ENCODE measurements around the gene MLLT3. TPM values are rescaled to one million over a fixed set of nuclear protein-coding genes. Genes with fewer than 3 reads are reported as not detected.

The MLLT3 gene
- total and polyA plus RNA-seq, 3 donors from 2014 or later = 5.2 to 11.0 (median 7.6) TPM

DNA sequence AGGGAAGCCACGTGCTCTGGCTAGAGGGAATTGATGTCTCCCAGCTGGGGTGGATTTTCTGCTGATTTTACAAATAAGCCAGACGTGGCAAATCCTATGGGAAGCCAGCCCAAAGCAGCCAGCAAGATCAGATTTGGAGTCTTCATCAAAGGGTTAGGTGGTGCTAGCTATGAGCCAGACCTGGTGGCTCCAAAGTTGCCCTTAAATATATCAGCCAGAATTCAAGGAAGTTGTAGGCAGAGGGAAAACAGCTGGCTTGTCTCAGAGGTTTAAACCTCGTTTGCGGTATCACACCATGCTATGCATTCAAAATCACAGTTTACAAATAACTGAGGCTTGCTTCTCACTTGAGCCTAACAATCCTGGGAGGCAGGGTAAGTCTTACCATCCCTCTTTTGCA lies 313.2 kb downstream of the MLLT3 start:
- no peaks in the 10 kb centered on the region for H3K4me1 ChIP-seq
- H3K36me3 ChIP-seq (ENCODE audit: low read depth, missing control alignments) = no peaks in the 10 kb centered on the region
- H3K27me3 ChIP-seq = no peaks in the 10 kb centered on the region
- no peak for DNase-seq
- H3K9me3 ChIP-seq = no peaks in the 10 kb centered on the region
- no peak overlapping the region for H3K4me3 ChIP-seq
- TF ChIP-seq, protein P1, sequence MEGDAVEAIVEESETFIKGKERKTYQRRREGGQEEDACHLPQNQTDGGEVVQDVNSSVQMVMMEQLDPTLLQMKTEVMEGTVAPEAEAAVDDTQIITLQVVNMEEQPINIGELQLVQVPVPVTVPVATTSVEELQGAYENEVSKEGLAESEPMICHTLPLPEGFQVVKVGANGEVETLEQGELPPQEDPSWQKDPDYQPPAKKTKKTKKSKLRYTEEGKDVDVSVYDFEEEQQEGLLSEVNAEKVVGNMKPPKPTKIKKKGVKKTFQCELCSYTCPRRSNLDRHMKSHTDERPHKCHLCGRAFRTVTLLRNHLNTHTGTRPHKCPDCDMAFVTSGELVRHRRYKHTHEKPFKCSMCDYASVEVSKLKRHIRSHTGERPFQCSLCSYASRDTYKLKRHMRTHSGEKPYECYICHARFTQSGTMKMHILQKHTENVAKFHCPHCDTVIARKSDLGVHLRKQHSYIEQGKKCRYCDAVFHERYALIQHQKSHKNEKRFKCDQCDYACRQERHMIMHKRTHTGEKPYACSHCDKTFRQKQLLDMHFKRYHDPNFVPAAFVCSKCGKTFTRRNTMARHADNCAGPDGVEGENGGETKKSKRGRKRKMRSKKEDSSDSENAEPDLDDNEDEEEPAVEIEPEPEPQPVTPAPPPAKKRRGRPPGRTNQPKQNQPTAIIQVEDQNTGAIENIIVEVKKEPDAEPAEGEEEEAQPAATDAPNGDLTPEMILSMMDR (IDR thresholded peaks at IDR 0.05) = no peak
- TF ChIP-seq POLR2A (IDR thresholded peaks at IDR 0.05) = no peak
- H3K27ac ChIP-seq = no peak overlapping the region
- intact Hi-C loops (cut with DNase I; ENCODE audit: low total_unique reads) = no loop called here
- WGBS, 2 donors = 66 to 69% methylated on average over 4 of the region's 4 CpGs

DNA sequence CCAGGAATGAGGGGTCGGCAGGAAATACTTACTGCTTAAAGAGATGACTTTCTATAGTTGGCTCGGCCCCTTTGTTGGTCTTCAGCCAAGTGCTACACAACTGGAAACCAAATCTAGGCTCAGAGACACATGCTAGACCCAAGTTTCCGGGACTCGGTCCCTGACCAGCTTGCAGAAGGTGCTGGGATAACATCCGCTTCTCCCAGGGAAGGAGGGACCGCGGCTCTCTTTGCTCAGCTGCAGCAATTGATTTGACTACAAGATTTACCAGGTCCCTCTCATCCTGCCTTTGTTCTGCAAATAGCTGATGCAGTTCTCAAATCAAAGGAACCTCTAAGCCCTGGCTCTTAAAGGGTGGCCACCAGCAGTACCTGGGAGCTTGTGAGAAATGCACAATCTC lies 314.7 kb downstream of the MLLT3 start:
- 34 to 37% methylated on average over 7 of the region's 7 CpGs for WGBS, 2 donors

DNA sequence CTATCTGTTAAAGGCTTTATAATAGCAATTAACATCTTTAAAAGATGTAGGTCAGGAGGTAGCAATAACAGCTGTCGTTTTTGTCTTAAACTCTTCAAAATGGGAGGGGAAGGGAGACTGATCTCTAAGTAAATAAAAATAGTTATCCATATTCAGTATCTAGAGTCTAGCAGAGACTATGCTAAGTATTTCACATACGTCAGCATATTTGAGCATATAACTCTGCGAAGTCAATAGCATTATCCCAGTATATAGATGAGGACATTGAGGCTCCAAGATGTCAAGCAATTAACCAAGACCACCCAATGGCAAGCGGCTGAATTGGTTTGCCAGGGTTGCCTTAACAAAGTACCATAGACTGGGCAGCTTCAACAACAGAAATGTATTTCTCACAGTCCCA lies 316.8 kb downstream of the MLLT3 start:
- H3K36me3 ChIP-seq (ENCODE audit: low read depth, missing control alignments) = no peaks in the 10 kb centered on the region
- WGBS, 2 donors = 84 to 87% methylated on average over 4 of the region's 4 CpGs
- no peak overlapping the region for H3K27ac ChIP-seq
- no peaks in the 10 kb centered on the region for H3K27me3 ChIP-seq
- no peak overlapping the region for H3K4me3 ChIP-seq
- no peaks in the 10 kb centered on the region for H3K4me1 ChIP-seq
- intact Hi-C loops (cut with DNase I; ENCODE audit: low total_unique reads) = no loop called here
- DNase-seq = no peak
- H3K9me3 ChIP-seq = no peaks in the 10 kb centered on the region
- no peak for TF ChIP-seq POLR2A (IDR thresholded peaks at IDR 0.05)
- TF ChIP-seq, protein P1 (IDR thresholded peaks at IDR 0.05) = no peak

More for the DNA sequence above, 314.7 kb downstream of the MLLT3 start:
- Histone ChIP-seq H3K4me3 (no peak overlapping the region), H3K36me3 (ENCODE audit: low read depth, missing control alignments) (no peaks in the 10 kb centered on the region), H3K4me1 (no peaks in the 10 kb centered on the region), H3K27ac (no peak overlapping the region), H3K9me3 (no peaks in the 10 kb centered on the region), H3K27me3 (no peaks in the 10 kb centered on the region)
- TF ChIP-seq, protein P1 (IDR thresholded peaks at IDR 0.05) = no peak
- TF ChIP-seq POLR2A (IDR thresholded peaks at IDR 0.05) = no peak
- intact Hi-C loops (cut with DNase I; ENCODE audit: low total_unique reads) = no loop called here
- DNase-seq = no peak

DNA sequence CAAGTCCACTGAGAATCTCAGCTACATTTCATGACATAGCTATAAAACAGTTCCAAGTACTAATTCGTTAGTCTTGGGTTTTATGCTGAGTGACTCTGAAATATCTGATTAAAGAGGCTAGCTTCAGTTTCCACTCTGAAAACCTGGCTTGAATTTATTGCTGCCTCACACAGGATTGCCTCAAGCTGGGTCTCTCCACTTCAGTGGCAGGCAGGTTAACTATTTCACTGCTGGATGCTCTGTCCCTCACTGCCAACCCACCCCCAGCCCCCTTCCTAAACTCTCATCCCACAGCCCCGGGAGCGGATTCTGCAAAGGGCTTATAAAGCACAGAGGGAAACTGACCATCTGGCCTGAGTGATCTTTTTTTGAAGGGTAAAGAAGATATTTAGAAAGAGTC lies 318.3 kb downstream of the MLLT3 start:
- no peak for DNase-seq
- Histone ChIP-seq H3K27me3 (no peaks in the 10 kb centered on the region), H3K27ac (no peak overlapping the region), H3K9me3 (no peaks in the 10 kb centered on the region), H3K4me1 (no peaks in the 10 kb centered on the region), H3K36me3 (ENCODE audit: low read depth, missing control alignments) (no peaks in the 10 kb centered on the region), H3K4me3 (no peak overlapping the region)
- WGBS, 2 donors = 45 to 46% methylated on average over 3 of the region's 3 CpGs
- intact Hi-C loops (cut with DNase I; ENCODE audit: low total_unique reads) = no loop called here
- TF ChIP-seq, protein P1 (IDR thresholded peaks at IDR 0.05) = no peak
- TF ChIP-seq POLR2A (IDR thresholded peaks at IDR 0.05) = no peak

DNA sequence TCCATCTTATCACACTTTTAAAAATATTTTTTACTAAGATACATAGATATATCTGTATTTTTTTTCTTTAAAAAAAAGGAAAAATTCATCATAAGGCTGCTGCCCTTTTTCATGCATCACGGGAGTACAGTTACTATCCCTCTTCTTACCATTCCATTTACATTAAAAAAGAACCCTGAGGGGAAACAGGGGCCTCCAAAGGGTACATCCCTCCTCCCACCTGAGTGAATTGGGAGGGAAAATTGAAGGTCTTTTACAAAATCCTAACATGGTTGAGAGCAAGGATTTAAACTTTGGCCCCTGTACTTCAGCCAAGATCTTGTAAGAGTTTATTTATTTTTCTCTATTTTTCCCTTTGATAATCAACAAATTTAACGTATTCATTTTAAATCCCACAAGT lies 319.2 kb downstream of the MLLT3 start:
- Histone ChIP-seq H3K4me1 (no peaks in the 10 kb centered on the region), H3K9me3 (no peaks in the 10 kb centered on the region), H3K27me3 (no peaks in the 10 kb centered on the region), H3K27ac (no peak overlapping the region), H3K4me3 (no peak overlapping the region), H3K36me3 (ENCODE audit: low read depth, missing control alignments) (no peaks in the 10 kb centered on the region)
- WGBS, 2 donors = 67 to 70% methylated on average over 2 of the region's 2 CpGs
- intact Hi-C loops (cut with DNase I; ENCODE audit: low total_unique reads) = no loop called here
- no peak for TF ChIP-seq POLR2A (IDR thresholded peaks at IDR 0.05)
- TF ChIP-seq, protein P1 (IDR thresholded peaks at IDR 0.05) = no peak
- DNase-seq = no peak

Measured in testis (tissue), 3 donors.